A549 treated with DMSO at 1 μM for 4 hours (cell line): Measurements from ENCODE around the gene LYSMD3. TPM values are rescaled to one million over a fixed set of nuclear protein-coding genes. Genes with fewer than 3 reads are reported as not detected.

Experiments
- total RNA-seq: library from RNA; stranded (reverse); fragments of 200-300 nt; extraction: Qiagen RNA extraction; gene quantifications from 5 replicates; pipeline ENCODE4 v1.2.3, GENCODE V29; 2022; ENCODE audit warnings: low read depth

LYSMD3 gene
- total RNA-seq = 7.7 to 11.1 TPM (median 10.6 TPM) in 5 replicates

GRCh38 chr5:90529194-90529938 is at the start of gene LYSMD3:
Gene LYSMD3 (minus strand): TSS chr5:90529584. CDS start chr5:90525289, 4,295 bp downstream.

GRCh38 chr5:90558344-90559192 is 29.2 kb upstream of the LYSMD3 start, which contains the start of gene ADGRV1:
Gene ADGRV1 (plus strand): TSS chr5:90558797. CDS start chr5:90558896, 99 bp downstream.

GRCh38 chr5:90474235-90475107 is 54.9 kb downstream of the LYSMD3 start, which contains the start of the genes MBLAC2 and POLR3G:
Gene MBLAC2 (minus strand): TSS chr5:90474771. CDS start chr5:90474292, 479 bp downstream.
Gene POLR3G (plus strand): TSS chr5:90474864. CDS start chr5:90485568, 10,704 bp downstream.

Other genes starting within 250 kb of the LYSMD3 start
- gene CETN3, start 119.8 kb downstream of the LYSMD3 start, total RNA-seq = 20.7 to 28.7 TPM (median 26.3 TPM) in 5 replicates
- gene MBLAC2, start 54.8 kb downstream of the LYSMD3 start, total RNA-seq = 2.0 to 3.7 TPM (median 3.3 TPM) in 5 replicates
- 15.2 to 18.8 TPM (median 16.0 TPM) in 5 replicates for gene POLR3G, start 54.7 kb downstream of the LYSMD3 start, total RNA-seq
- gene ADGRV1, start 29.2 kb upstream of the LYSMD3 start, total RNA-seq = 0.49 to 1.1 TPM (median 0.76 TPM) in 5 replicates